SK-N-SH treated with all-trans-retinoic acid at 6 μM for 48 hours (cell line): ENCODE data around the gene CPT1A.

Experiments used
- ATAC-seq: fragments of 200-7000 bp; cut with Tn5 transposase; 3 replicates; pipeline ENCODE4 v1.9.1; 2020; ENCODE audit warnings: mild to moderate bottlenecking, moderate library complexity
- BACH2 ChIP-seq: fragments of 250-450 bp; sonication (Bioruptor Pico); IDR thresholded peaks from 2 replicates; pipeline ENCODE4 v1.9.0; 2021; ENCODE audit warnings: mild to moderate bottlenecking, borderline replicate concordance
- CSDC2 ChIP-seq: fragments of 250-450 bp; sonication (Bioruptor Pico); IDR thresholded peaks from 2 replicates; pipeline ENCODE4 v1.5.0; 2020; ENCODE audit warnings: mild to moderate bottlenecking, moderate library complexity
- CSRNP3 ChIP-seq: fragments of 250-450 bp; sonication (Bioruptor Pico); IDR thresholded peaks from 2 replicates; pipeline ENCODE4 v1.5.1; 2021; ENCODE audit warnings: mild to moderate bottlenecking, moderate library complexity
- GLIS3 ChIP-seq: fragments of 250-450 bp; sonication (Bioruptor Pico); IDR thresholded peaks from 2 replicates; pipeline ENCODE4 v1.5.0; 2020; ENCODE audit warnings: mild to moderate bottlenecking, moderate library complexity
- OSR1 ChIP-seq: fragments of 250-450 bp; sonication (Bioruptor Pico); IDR thresholded peaks from 2 replicates; pipeline ENCODE4 v1.8.0; 2022; ENCODE audit warnings: moderate library complexity, mild to moderate bottlenecking, inconsistent platforms
- PATZ1 ChIP-seq: fragments of 250-450 bp; sonication (Bioruptor Pico); IDR thresholded peaks from 2 replicates; pipeline ENCODE4 v1.8.0; 2020; ENCODE audit warnings: mild to moderate bottlenecking, moderate library complexity, borderline replicate concordance
- RARB ChIP-seq: fragments of 250-450 bp; sonication (Bioruptor Pico); IDR thresholded peaks from 2 replicates; pipeline ENCODE4 v1.8.0; 2021; ENCODE audit warnings: mild to moderate bottlenecking, moderate library complexity
- TCF4 ChIP-seq: fragments of 250-450 bp; sonication (Bioruptor Pico); IDR thresholded peaks from 2 replicates; pipeline ENCODE4 v1.8.0; 2021; ENCODE audit warnings: mild to moderate bottlenecking, moderate library complexity, borderline replicate concordance
- TOX ChIP-seq: fragments of 250-450 bp; sonication (Bioruptor Pico); IDR thresholded peaks from 2 replicates; pipeline ENCODE4 v1.8.0; 2021; ENCODE audit warnings: mild to moderate bottlenecking, moderate library complexity, borderline replicate concordance
- ZC3H10 ChIP-seq: fragments of 250-450 bp; sonication (Bioruptor Pico); IDR thresholded peaks from 2 replicates; pipeline ENCODE4 v1.5.1; 2021; ENCODE audit warnings: mild to moderate bottlenecking, moderate library complexity
- ZFP3 ChIP-seq: fragments of 250-450 bp; sonication (Bioruptor Pico); IDR thresholded peaks from 2 replicates; pipeline ENCODE4 v1.5.0; 2020; ENCODE audit warnings: mild to moderate bottlenecking, moderate library complexity
- ZNF565 ChIP-seq: fragments of 450-650 bp; formaldehyde crosslinking; conservative IDR thresholded peaks from 2 replicates; pipeline ENCODE4 v1.5.0; 2020; ENCODE audit warnings: low read depth, mild to moderate bottlenecking, moderate library complexity
- ZNF70 ChIP-seq: fragments of 450-650 bp; formaldehyde crosslinking; IDR thresholded peaks from 2 replicates; pipeline ENCODE4 v1.5.0; 2020; ENCODE audit warnings: mild to moderate bottlenecking, moderate library complexity
- ZNF8 ChIP-seq: fragments of 450-650 bp; formaldehyde crosslinking; IDR thresholded peaks from 2 replicates; pipeline ENCODE4 v1.5.0; 2020; ENCODE audit warnings: mild to moderate bottlenecking, moderate library complexity
- TF ChIP-seq, protein P1 (sequence below): fragments of 250-450 bp; sonication (Bioruptor Pico); IDR thresholded peaks from 2 replicates; pipeline ENCODE4 v1.5.0; 2020; ENCODE audit warnings: mild to moderate bottlenecking, moderate library complexity
- TF ChIP-seq, protein P2 (sequence below): fragments of 250-450 bp; sonication (Bioruptor Pico); IDR thresholded peaks from 2 replicates; pipeline ENCODE4 v1.8.0; 2021; ENCODE audit warnings: low read depth, mild to moderate bottlenecking, moderate library complexity, borderline replicate concordance

CPT1A gene

DNA sequence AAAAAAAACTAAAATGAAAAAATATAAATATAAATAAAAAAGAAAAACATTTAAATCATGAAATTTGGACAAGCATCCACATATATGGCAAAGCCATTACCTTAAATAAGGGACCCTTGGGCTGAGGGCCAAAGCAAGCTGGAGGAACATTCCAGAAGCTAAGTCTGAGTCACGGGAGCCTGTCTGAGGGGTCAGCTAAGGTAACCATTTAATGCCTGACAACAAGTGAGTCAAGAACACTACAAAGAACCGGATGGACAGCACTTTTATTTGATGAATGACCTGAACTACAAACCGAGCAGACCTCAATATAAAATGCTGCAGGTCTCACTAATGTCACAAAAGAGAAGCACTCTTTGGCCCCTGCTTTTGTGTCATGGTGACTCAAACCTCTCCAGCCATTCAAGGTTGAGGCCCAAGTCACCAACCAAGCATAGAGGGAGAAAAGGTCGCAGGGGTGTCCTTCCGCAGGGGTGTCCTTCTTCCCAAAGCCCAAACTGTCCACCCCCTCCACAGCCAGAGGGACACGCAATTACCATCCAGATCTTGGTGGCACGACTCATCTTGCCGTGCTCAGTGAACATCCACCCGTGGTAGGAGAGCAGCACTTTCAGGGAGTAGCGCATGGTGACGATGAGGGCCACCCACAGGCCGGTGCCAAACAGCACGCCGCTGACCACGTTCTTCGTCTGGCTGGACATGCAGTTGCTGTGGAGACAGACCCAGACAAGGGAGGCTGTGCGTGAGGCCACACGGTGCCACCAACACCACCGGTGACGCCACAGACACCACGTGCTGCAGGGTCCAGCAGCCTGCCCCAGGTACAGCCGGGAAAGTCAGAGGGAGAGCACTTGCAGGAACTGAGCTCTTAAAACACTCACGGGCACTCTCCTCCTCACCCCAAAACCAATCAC lies 34.5 kb downstream of the CPT1A start:
- peak; percentile 79 for ATAC-seq
- no peak for TF ChIP-seq BACH2 (CRISPR knock-in tag)
- no peak for TF ChIP-seq GLIS3 (CRISPR knock-in tag)
- TF ChIP-seq ZFP3 (CRISPR knock-in tag) = no peak
- TF ChIP-seq, protein P1, sequence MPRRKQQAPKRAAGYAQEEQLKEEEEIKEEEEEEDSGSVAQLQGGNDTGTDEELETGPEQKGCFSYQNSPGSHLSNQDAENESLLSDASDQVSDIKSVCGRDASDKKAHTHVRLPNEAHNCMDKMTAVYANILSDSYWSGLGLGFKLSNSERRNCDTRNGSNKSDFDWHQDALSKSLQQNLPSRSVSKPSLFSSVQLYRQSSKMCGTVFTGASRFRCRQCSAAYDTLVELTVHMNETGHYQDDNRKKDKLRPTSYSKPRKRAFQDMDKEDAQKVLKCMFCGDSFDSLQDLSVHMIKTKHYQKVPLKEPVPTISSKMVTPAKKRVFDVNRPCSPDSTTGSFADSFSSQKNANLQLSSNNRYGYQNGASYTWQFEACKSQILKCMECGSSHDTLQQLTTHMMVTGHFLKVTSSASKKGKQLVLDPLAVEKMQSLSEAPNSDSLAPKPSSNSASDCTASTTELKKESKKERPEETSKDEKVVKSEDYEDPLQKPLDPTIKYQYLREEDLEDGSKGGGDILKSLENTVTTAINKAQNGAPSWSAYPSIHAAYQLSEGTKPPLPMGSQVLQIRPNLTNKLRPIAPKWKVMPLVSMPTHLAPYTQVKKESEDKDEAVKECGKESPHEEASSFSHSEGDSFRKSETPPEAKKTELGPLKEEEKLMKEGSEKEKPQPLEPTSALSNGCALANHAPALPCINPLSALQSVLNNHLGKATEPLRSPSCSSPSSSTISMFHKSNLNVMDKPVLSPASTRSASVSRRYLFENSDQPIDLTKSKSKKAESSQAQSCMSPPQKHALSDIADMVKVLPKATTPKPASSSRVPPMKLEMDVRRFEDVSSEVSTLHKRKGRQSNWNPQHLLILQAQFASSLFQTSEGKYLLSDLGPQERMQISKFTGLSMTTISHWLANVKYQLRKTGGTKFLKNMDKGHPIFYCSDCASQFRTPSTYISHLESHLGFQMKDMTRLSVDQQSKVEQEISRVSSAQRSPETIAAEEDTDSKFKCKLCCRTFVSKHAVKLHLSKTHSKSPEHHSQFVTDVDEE = no peak
- TF ChIP-seq TCF4 (CRISPR knock-in tag) = no peak
- TF ChIP-seq RARB (CRISPR knock-in tag) = no peak
- TF ChIP-seq OSR1 (CRISPR knock-in tag) = no peak

DNA sequence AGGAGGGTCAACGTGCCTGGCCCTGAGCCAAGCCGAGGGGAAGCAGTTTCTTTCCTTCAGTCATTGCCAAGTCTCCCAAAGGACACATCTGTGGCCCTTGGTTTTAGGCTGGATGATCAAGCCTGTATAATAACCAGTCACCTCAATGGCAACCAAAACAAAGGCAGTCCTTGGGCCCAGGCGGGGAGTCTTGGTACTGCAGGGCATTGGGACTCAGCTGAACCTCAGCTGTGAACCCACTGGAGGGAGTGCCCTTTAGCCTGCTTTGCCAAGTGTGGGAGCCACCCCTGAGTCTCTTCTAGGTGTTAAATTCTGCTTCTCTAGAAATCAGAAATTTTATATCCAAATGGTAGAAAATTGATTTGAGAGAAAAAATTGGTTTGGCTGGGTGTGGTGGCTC lies 36.9 kb downstream of the CPT1A start:
- TF ChIP-seq ZNF70 (CRISPR knock-in tag) = no peak
- no peak for TF ChIP-seq CSRNP3 (CRISPR knock-in tag)
- TF ChIP-seq PATZ1 (CRISPR knock-in tag) = no peak
- no peak for TF ChIP-seq CSDC2
- TF ChIP-seq ZNF565 (CRISPR knock-in tag) = no peak
- TF ChIP-seq ZC3H10 (CRISPR knock-in tag) = no peak
- TF ChIP-seq, protein P1 = no peak
- no peak for ATAC-seq

DNA sequence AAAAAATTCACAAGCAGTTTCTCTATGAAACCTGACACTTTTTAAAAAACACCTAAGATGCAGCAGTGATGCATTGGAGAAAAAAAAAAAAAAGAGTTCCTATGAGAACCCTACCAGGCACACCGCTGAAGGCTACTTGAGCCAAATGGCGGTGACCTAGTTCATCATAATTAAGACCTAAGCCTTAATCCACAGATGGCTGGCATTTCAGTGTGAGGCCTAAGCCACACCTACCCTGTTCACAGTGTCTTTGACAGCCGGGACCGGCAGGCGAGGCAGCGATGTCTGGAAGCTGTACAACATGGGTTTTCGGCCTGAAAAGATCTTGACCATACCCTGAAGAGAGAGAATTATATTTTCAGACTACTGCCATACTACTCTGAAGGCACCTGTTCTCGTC lies 38.0 kb downstream of the CPT1A start:
- TF ChIP-seq GLIS3 (CRISPR knock-in tag) (no peak), ZFP3 (CRISPR knock-in tag) (no peak), ZNF8 (no peak), CSRNP3 (CRISPR knock-in tag) (no peak), ZC3H10 (CRISPR knock-in tag) (no peak), BACH2 (CRISPR knock-in tag) (no peak), TOX (CRISPR knock-in tag) (no peak), RARB (CRISPR knock-in tag) (no peak), ZNF565 (CRISPR knock-in tag) (no peak), OSR1 (CRISPR knock-in tag) (no peak)
- TF ChIP-seq, protein P2, sequence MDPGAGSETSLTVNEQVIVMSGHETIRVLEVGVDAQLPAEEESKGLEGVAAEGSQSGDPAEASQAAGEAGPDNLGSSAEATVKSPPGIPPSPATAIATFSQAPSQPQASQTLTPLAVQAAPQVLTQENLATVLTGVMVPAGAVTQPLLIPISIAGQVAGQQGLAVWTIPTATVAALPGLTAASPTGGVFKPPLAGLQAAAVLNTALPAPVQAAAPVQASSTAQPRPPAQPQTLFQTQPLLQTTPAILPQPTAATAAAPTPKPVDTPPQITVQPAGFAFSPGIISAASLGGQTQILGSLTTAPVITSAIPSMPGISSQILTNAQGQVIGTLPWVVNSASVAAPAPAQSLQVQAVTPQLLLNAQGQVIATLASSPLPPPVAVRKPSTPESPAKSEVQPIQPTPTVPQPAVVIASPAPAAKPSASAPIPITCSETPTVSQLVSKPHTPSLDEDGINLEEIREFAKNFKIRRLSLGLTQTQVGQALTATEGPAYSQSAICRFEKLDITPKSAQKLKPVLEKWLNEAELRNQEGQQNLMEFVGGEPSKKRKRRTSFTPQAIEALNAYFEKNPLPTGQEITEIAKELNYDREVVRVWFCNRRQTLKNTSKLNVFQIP (CRISPR knock-in tag) = no peak
- TF ChIP-seq, protein P1 = no peak
- no peak for ATAC-seq
